Thoracic aorta (tissue), 2 donors: ENCODE data around the gene MAP3K10. TPM values are rescaled to one million over a fixed set of nuclear protein-coding genes. Genes with fewer than 3 reads are reported as not detected.

ENCODE experiments used
- ATAC-seq: fragments of 150-250 bp; one replicate; pipeline ENCODE4 v1.8.0; 2017; ENCODE audit warnings: low read depth; ENCODE audit not compliant: insufficient number of reproducible peaks, low FRiP score
- DNase-seq: peaks from one replicate; pipeline ENCODE4 v3.0.0-alpha.2; 2020; ENCODE audit warnings: low spot score
- H3K27ac ChIP-seq, 2 donors: fragments of 200-600 bp; sonication (generic); 1 replicate in 1 of 2; 2 replicates in 1 of 2; pipeline ENCODE4 v1.5.1; 2016; ENCODE audit warnings: mild to moderate bottlenecking in 2 of 2, moderate library complexity in 2 of 2
- H3K27me3 ChIP-seq: fragments of 200-600 bp; sonication (generic); replicated peaks from 2 replicates; pipeline ENCODE4 v1.6.0; 2016; ENCODE audit warnings: mild to moderate bottlenecking; ENCODE audit not compliant: insufficient read depth
- H3K36me3 ChIP-seq: fragments of 200-600 bp; sonication (generic); one replicate; pipeline ENCODE4 v1.5.1; 2016
- H3K4me1 ChIP-seq, 2 donors: fragments of 200-600 bp; sonication (generic); 1 replicate in 1 of 2; 2 replicates in 1 of 2; pipeline versions ENCODE4 v1.5.1 to v1.6.0; 2016; ENCODE audit warnings: low read depth in 2 of 2, mild to moderate bottlenecking in 1 of 2; ENCODE audit not compliant: control insufficient read depth in 1 of 2
- H3K4me3 ChIP-seq: fragments of 200-600 bp; sonication (generic); 2 replicates; pipeline ENCODE4 v1.5.1; 2016; ENCODE audit warnings: mild to moderate bottlenecking
- H3K9me3 ChIP-seq: fragments of 200-600 bp; sonication (generic); 2 replicates; pipeline ENCODE4 v1.5.1; 2016
- total RNA-seq, 2 donors: library from RNA; depleted of rRNA; stranded (reverse); fragments of >200 nt; gene quantifications; one replicate each; pipeline versions ENCODE4 v1.1.0 to v1.2.3, GENCODE V29; 2016
- TF ChIP-seq, protein P1 (sequence below): fragments of 200-600 bp; sonication (generic); IDR thresholded peaks from one replicate; pipeline ENCODE4 v1.5.1; 2019; ENCODE audit warnings: antibody characterized with exemption

The MAP3K10 gene
- total RNA-seq, 2 donors from 2014 or later: 30.2 to 32.5 TPM

DNA sequence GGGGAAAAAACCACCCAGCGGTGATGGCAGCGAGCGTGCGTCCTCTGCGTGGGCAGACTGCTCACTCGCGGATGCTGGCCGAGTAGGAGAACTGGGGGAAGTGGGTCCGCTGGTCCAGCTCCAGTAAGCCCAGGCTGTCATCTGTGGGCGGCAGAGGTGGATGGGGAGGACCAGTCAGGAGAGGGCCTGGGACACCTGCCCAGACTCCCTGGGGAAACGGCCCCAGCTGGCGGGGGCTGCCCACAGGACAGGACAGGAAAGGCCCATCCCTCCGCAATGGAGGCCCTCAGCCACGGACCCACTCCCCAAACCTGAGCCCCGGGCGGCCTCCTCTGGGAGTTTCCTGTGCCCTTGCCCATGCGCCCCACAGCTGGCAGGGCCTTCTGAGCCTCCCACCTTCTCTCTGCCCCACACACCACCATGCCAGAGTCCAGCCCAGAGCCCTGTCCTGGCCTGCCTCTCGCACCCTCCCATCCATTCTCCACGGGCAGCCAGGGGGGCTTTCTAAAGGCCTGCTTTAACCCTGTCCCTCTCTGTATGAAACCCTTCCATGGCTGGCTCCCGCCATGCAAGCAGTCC is 42.7 kb downstream of the MAP3K10 start:
- peaks cover 10 to 27% of the 10 kb centered on the region in 2 donors for H3K4me1 ChIP-seq
- no peaks in the 10 kb centered on the region for H3K9me3 ChIP-seq
- no peak overlapping the region for H3K27ac ChIP-seq
- no peak overlapping the region for H3K4me3 ChIP-seq
- TF ChIP-seq, protein P1, sequence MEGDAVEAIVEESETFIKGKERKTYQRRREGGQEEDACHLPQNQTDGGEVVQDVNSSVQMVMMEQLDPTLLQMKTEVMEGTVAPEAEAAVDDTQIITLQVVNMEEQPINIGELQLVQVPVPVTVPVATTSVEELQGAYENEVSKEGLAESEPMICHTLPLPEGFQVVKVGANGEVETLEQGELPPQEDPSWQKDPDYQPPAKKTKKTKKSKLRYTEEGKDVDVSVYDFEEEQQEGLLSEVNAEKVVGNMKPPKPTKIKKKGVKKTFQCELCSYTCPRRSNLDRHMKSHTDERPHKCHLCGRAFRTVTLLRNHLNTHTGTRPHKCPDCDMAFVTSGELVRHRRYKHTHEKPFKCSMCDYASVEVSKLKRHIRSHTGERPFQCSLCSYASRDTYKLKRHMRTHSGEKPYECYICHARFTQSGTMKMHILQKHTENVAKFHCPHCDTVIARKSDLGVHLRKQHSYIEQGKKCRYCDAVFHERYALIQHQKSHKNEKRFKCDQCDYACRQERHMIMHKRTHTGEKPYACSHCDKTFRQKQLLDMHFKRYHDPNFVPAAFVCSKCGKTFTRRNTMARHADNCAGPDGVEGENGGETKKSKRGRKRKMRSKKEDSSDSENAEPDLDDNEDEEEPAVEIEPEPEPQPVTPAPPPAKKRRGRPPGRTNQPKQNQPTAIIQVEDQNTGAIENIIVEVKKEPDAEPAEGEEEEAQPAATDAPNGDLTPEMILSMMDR: no peak
- ATAC-seq (no peak), DNase-seq (no peak)
- peaks cover 40% of the 10 kb centered on the region for H3K36me3 ChIP-seq
- H3K27me3 ChIP-seq: no peaks in the 10 kb centered on the region

DNA sequence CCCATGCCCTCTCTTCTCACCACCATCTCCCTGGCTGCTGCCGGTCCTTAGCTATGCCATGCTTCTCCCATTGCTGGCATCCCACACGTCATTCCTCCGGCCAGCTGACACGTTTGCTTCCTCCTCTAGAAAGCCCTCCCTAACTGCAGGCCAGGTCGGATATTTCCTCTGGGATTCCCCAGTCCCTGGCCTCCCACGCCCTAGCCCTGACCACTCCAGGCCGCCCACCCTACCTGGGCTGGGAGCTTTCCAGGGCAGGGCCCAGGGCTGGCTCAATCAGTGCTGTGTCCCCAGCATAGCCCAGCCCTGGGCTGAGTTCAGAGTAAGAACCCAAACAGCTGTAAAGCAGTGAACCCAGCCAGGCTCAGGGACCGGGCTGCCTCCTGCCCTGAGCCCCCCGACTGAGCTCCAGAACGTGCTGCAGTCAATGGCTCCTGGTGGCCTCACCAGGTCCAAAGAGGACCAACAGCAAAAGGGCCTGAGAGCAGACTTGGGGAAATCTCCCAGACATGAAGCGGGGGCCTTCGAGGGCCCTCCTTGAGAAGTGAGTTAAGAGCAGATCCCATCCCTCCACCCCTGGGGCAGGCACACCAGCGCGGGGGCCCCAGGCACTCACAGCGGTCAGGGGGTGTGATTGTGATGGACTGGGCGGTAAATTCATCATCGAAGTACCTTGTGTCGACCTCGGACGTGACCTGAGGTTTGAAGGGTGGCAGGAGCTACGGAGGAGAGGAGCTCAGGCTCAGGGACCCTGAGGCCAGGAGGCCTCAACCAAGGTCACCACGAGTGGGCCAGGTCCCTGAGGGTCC is 43.4 kb downstream of the MAP3K10 start:
- H3K27ac ChIP-seq: no peak overlapping the region
- H3K4me1 ChIP-seq: peaks cover 5 to 19% of the 10 kb centered on the region in 2 donors
- H3K4me3 ChIP-seq: no peak overlapping the region
- no peak for ATAC-seq
- TF ChIP-seq, protein P1: no peak
- no peak for DNase-seq
- H3K9me3 ChIP-seq: no peaks in the 10 kb centered on the region
- no peaks in the 10 kb centered on the region for H3K27me3 ChIP-seq
- H3K36me3 ChIP-seq: peaks cover 45% of the 10 kb centered on the region

DNA sequence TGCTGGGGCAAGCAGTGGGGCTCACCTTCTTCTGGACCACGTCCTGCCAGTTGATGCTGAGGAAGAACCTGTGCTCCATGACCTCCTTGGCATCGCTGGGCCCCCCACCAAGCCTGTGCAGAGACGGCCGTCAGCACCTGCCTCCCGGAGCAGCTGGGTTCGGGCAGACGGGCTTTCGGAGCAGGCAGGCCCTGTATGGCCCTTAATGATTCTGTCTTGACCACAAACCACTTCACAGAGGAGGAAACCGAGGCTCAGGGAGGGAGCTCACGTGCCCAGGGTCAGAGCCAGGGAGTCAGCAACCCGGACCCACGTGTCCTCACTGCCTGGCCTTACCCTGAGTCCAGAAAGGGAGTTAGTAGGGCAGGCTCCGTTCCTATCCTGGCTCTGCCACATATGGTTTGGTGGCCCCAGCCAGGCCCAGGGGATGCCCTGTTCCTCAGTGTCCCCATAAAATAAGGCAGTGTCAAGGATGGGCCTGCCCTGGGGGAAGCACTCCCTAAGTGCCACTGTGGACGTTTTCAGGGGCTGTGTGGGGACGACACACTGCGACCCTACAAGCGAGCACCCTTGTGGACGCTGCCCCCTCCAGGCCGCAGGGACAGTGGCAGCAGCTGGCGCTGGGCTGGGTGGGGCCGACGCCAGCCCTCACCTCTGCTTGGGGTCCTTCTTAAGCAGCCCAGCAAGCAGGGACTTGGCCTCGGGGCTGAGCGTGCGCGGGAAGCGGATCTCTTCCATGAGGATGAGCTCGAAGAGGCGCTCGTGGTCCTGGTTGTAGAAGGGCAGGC is 44.2 kb downstream of the MAP3K10 start:
- H3K27me3 ChIP-seq: no peaks in the 10 kb centered on the region
- no peaks in the 10 kb centered on the region for H3K9me3 ChIP-seq
- TF ChIP-seq, protein P1: no peak
- DNase-seq (no peak), ATAC-seq (no peak)
- H3K4me3 ChIP-seq: no peak overlapping the region
- H3K36me3 ChIP-seq: peaks cover 53% of the 10 kb centered on the region
- H3K27ac ChIP-seq: no peak overlapping the region
- peaks cover 0 to 11% of the 10 kb centered on the region in 2 donors for H3K4me1 ChIP-seq

DNA sequence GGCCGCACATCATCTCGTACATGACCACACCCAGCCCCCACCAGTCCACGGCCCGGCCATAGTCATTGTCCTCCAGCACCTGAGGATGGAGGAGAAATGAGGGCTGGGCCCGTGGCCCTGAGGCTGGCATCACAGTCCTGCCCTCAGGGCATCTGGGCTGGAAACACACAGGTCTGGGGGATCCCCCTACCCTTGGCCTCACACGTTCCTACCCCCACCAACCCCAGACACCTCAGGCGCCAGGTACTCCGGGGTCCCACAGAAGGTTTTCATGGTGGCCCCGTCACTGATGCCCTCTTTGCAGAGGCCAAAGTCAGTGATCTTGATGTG is 44.8 kb downstream of the MAP3K10 start:
- H3K36me3 ChIP-seq: peaks cover 56% of the 10 kb centered on the region
- TF ChIP-seq, protein P1: no peak
- ATAC-seq: no peak

DNA sequence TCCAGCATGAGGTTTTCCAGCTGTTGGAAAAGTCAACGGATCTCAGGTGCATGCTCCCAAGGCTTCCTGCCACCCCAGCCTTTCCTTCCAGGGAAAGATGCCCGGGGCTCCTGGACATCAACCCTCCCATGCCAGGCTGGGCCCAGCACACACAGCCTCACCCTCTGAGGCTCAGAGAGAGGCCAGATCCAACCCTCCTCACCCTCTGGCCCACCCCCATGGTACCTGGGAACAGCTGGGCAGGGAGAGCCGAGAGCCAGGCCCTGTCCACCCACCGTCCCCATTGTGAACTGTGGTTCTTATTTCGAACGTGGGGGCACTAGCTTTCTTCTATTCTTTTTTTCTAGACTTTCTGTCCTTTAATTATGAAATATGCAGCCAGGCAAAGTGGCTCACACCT is 45.1 kb downstream of the MAP3K10 start:
- Histone ChIP-seq H3K27ac (no peak overlapping the region), H3K9me3 (no peaks in the 10 kb centered on the region), H3K36me3 (peaks cover 60% of the 10 kb centered on the region), H3K27me3 (no peaks in the 10 kb centered on the region), H3K4me3 (no peak overlapping the region), H3K4me1 (peaks cover 0 to 3% of the 10 kb centered on the region in 2 donors)
- ATAC-seq (no peak), DNase-seq (no peak)
- TF ChIP-seq, protein P1: no peak

More for the DNA sequence above, 44.8 kb downstream of the MAP3K10 start:
- no peak overlapping the region for H3K4me3 ChIP-seq
- no peak for DNase-seq
- H3K27ac ChIP-seq: no peak overlapping the region
- peaks cover 0 to 7% of the 10 kb centered on the region in 2 donors for H3K4me1 ChIP-seq
- H3K27me3 ChIP-seq: no peaks in the 10 kb centered on the region
- H3K9me3 ChIP-seq: no peaks in the 10 kb centered on the region
